Thymus (tissue), 11 donors: ENCODE data around the gene CDH4. TPM values are rescaled to one million over a fixed set of nuclear protein-coding genes. Genes with fewer than 3 reads are reported as not detected.

ENCODE experiments used
- DNase-seq, 9 donors: peaks; one replicate each; pipeline ENCODE4 v3.0.0-alpha.2; 2013; ENCODE audit warnings: low spot score in 9 of 9, low read depth in 6 of 9, missing footprints in 1 of 9
- H3K27ac ChIP-seq, 2 donors: one replicate each; pipeline ENCODE4 v1.5.1; 2013; ENCODE audit warnings: control low read depth in 1 of 2, low read depth in 1 of 2, low read length in 1 of 2, mild to moderate bottlenecking in 1 of 2, moderate library complexity in 1 of 2
- H3K27me3 ChIP-seq, 2 donors: one replicate each; pipeline ENCODE4 v1.5.1; 2013; ENCODE audit warnings: low read length in 1 of 2; ENCODE audit not compliant: control insufficient read depth in 2 of 2, insufficient read depth in 1 of 2
- H3K36me3 ChIP-seq, 2 donors: one replicate each; pipeline ENCODE4 v1.5.1; 2013; ENCODE audit warnings: low read length in 1 of 2, mild to moderate bottlenecking in 1 of 2, moderate library complexity in 1 of 2; ENCODE audit not compliant: control insufficient read depth in 2 of 2, insufficient read depth in 2 of 2
- H3K4me1 ChIP-seq, 2 donors: one replicate each; pipeline ENCODE4 v1.5.1; 2013; ENCODE audit warnings: low read length in 2 of 2; ENCODE audit not compliant: control insufficient read depth in 2 of 2, insufficient read depth in 2 of 2
- H3K4me3 ChIP-seq, 2 donors: one replicate each; pipeline ENCODE4 v1.5.1; 2013; ENCODE audit warnings: low read length in 2 of 2, control low read depth in 1 of 2, mild to moderate bottlenecking in 1 of 2
- H3K9me3 ChIP-seq, 2 donors: one replicate each; pipeline ENCODE4 v1.5.1; 2013; ENCODE audit warnings: low read length in 1 of 2, mild to moderate bottlenecking in 1 of 2; ENCODE audit not compliant: control insufficient read depth in 2 of 2, insufficient read depth in 1 of 2
- WGBS: extraction: QIAGEN DNeasy Blood & Tissue Kit; methylation state at CpG from one replicate; pipeline ENCODE4 v1.1.7; 2013; 5-methylcytosine and 5-hydroxymethylcytosine counted together
- polyA plus RNA-seq: library from polyadenylated mRNA; stranded (reverse); fragments of 200-250 nt; gene quantifications from one replicate; pipeline ENCODE4 v1.2.3, GENCODE V29; 2013
- total RNA-seq: library from RNA; stranded (reverse); fragments of 120-200 nt; gene quantifications from one replicate; pipeline ENCODE4 v1.2.4, GENCODE V29; 2013
- donor health status: healthy.

Gene CDH4
- total and polyA plus RNA-seq, 2 donors = 0.34 to 0.61 TPM

DNA sequence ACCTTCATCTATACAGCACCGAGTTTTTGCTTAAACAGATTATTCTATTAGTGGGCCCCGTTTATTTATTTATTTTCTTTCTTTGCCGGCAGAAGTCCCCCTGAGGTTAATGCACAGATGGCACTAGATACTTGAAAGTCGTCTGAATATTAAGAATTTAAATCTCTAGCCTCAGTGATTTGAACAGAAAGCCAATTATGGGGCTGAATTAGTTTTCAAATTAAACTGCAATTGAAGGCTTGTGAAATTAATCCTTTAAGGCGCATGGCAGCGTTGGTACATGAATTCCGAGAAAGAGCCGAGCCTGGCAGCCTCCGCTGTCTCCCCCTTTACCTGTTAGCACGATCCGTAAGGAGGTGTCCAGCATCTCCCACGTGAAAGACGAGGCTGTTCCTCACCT lies 610.8 kb downstream of the CDH4 start:
- DNase-seq = no peak
- WGBS = 88% methylated on average over 13 of the region's 13 CpGs
- Histone ChIP-seq H3K27me3 (no peaks in the 10 kb centered on the region), H3K36me3 (no peaks in the 10 kb centered on the region), H3K4me1 (no peaks in the 10 kb centered on the region), H3K27ac (no peak overlapping the region), H3K4me3 (no peak overlapping the region), H3K9me3 (peaks cover 5% of the 10 kb centered on the region in 2 donors)

- Histone ChIP-seq H3K4me3 (no peak overlapping the region), H3K27me3 (no peaks in the 10 kb centered on the region), H3K27ac (no peak overlapping the region), H3K4me1 (no peaks in the 10 kb centered on the region), H3K9me3 (peaks cover 5% of the 10 kb centered on the region in 2 donors), H3K36me3 (no peaks in the 10 kb centered on the region)
- WGBS = 95% methylated on average over 12 of the region's 12 CpGs
- no peak for DNase-seq
Observed at GRCh38 chr20:61864481-61864880, 612.4 kb downstream of the CDH4 start.

DNA sequence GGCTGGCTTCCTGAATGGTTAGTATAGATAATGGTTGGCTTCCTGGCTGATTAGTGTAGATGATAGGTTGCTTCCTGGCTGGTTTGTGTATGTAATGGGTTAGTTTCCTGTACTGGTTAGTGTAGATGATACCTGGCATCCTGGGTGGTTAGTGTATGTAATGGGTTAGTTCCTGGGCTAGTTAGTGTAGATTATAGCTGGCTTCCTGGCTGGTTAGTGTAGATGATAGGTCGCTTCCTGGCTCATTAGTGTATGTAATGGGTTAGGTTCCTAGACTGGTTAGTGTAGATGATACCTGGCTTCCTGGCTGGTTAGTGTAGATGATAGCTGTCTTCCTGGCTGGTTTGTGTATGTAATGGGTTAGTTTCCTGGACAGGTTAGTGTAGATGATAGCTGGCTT lies 613.3 kb downstream of the CDH4 start:
- Histone ChIP-seq H3K4me1 (no peaks in the 10 kb centered on the region), H3K36me3 (no peaks in the 10 kb centered on the region), H3K4me3 (no peak overlapping the region), H3K9me3 (peaks cover 4 to 5% of the 10 kb centered on the region in 2 donors), H3K27ac (no peak overlapping the region), H3K27me3 (no peaks in the 10 kb centered on the region)
- no peak for DNase-seq
- WGBS = 82% methylated on average over 1 of the region's 1 CpG

DNA sequence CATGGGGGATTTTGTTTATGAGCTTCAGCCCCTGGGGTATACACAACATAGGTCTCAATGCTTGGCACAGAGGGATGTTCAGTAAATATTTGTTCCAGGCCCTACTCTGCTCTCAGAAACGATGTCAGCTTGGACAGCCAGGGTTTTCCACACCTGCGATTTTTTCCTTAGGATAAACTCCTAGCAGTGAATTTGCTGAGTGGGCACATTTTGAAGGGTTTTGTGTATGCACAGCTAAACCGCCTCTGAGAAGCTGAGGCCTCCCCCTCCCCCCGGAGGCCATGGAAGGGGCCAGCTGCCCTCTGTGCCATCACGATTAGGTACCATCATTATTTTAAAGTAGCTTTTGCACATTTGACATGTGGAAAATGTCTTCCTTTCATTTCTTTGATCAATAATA lies 614.1 kb downstream of the CDH4 start:
- Histone ChIP-seq H3K9me3 (peaks cover 4 to 5% of the 10 kb centered on the region in 2 donors), H3K4me3 (no peak overlapping the region), H3K27me3 (no peaks in the 10 kb centered on the region), H3K27ac (no peak overlapping the region), H3K4me1 (no peaks in the 10 kb centered on the region), H3K36me3 (no peaks in the 10 kb centered on the region)
- 94% methylated on average over 5 of the region's 5 CpGs for WGBS
- DNase-seq = no peak

DNA sequence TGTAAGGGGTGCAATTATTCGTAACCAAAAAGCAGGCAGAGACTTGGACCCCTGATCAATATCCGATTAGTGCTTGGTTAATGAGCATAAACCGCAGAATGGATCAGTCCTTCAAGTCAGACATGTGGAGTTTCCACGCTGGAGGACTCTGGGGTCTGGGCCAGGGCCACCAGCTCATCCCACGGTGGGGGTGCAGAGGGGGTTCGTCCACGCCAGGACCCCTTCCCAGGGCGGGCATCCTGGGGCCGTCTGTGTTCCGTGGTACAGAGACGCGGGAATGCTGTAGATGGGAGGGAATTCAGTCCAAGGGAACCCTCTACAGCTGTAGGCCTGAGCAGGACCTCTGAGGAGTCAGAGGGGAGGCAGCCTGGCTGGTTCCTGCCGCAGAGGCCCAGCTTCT lies 615.9 kb downstream of the CDH4 start:
- H3K4me1 ChIP-seq = no peaks in the 10 kb centered on the region
- peaks cover 4 to 5% of the 10 kb centered on the region in 2 donors for H3K9me3 ChIP-seq
- no peak for DNase-seq
- no peaks in the 10 kb centered on the region for H3K27me3 ChIP-seq
- no peaks in the 10 kb centered on the region for H3K36me3 ChIP-seq
- no peak overlapping the region for H3K4me3 ChIP-seq
- 96% methylated on average over 13 of the region's 13 CpGs for WGBS
- no peak overlapping the region for H3K27ac ChIP-seq

- Histone ChIP-seq H3K9me3 (peaks cover 4 to 5% of the 10 kb centered on the region in 2 donors), H3K4me3 (no peak overlapping the region), H3K4me1 (no peaks in the 10 kb centered on the region), H3K27me3 (no peaks in the 10 kb centered on the region), H3K27ac (no peak overlapping the region), H3K36me3 (no peaks in the 10 kb centered on the region)
- WGBS = 94% methylated on average over 13 of the region's 13 CpGs
- DNase-seq = no peak
Observed at GRCh38 chr20:61868466-61869090, 616.5 kb downstream of the CDH4 start.

- no peaks in the 10 kb centered on the region for H3K36me3 ChIP-seq
- H3K9me3 ChIP-seq = peaks cover 5 to 9% of the 10 kb centered on the region in 2 donors
- H3K27ac ChIP-seq = no peak overlapping the region
- H3K27me3 ChIP-seq = no peaks in the 10 kb centered on the region
- DNase-seq = no peak
- no peaks in the 10 kb centered on the region for H3K4me1 ChIP-seq
- 88% methylated on average over 24 of the region's 24 CpGs for WGBS
- H3K4me3 ChIP-seq = no peak overlapping the region
Observed at GRCh38 chr20:61869750-61870507, 617.9 kb downstream of the CDH4 start.

GRCh38 chr20:61871160-61871559 lies 619.1 kb downstream of the CDH4 start:
- H3K9me3 ChIP-seq = peaks cover 1 to 12% of the 10 kb centered on the region in 2 donors
- no peaks in the 10 kb centered on the region for H3K36me3 ChIP-seq
- no peak overlapping the region for H3K4me3 ChIP-seq
- WGBS = 94% methylated on average over 6 of the region's 6 CpGs
- no peak overlapping the region for H3K27ac ChIP-seq
- no peaks in the 10 kb centered on the region for H3K4me1 ChIP-seq
- H3K27me3 ChIP-seq = no peaks in the 10 kb centered on the region
- DNase-seq = no peak

- no peak overlapping the region for H3K4me3 ChIP-seq
- no peak overlapping the region for H3K27ac ChIP-seq
- no peaks in the 10 kb centered on the region for H3K36me3 ChIP-seq
- H3K4me1 ChIP-seq = no peaks in the 10 kb centered on the region
- peaks cover 0 to 10% of the 10 kb centered on the region in 2 donors for H3K9me3 ChIP-seq
- no peaks in the 10 kb centered on the region for H3K27me3 ChIP-seq
- DNase-seq = no peak
- WGBS = 89% methylated on average over 8 of the region's 8 CpGs
Observed at GRCh38 chr20:61871913-61872312, 619.9 kb downstream of the CDH4 start.
